KOPT-K1 (cell line): ENCODE measurements around the gene CALCOCO1.

Source experiments
- H3K27ac ChIP-seq: fragments of 200-600 bp; sonication (generic); 2 replicates; pipeline ENCODE4 v1.5.1; 2016; ENCODE audit warnings: antibody characterized with exemption, mild to moderate bottlenecking, low read depth, low read length; ENCODE audit not compliant: poor library complexity, severe bottlenecking
- H3K36me3 ChIP-seq: fragments of 200-600 bp; sonication (generic); 2 replicates; pipeline ENCODE4 v1.5.1; 2017; ENCODE audit warnings: antibody characterized with exemption, mild to moderate bottlenecking, low read length, moderate library complexity; ENCODE audit not compliant: insufficient read depth
- H3K9me3 ChIP-seq: fragments of 200-600 bp; sonication (generic); 2 replicates; pipeline ENCODE4 v1.5.1; 2017; ENCODE audit warnings: antibody characterized with exemption, low read length, mild to moderate bottlenecking; ENCODE audit not compliant: insufficient read depth, poor library complexity, severe bottlenecking

The CALCOCO1 gene

DNA sequence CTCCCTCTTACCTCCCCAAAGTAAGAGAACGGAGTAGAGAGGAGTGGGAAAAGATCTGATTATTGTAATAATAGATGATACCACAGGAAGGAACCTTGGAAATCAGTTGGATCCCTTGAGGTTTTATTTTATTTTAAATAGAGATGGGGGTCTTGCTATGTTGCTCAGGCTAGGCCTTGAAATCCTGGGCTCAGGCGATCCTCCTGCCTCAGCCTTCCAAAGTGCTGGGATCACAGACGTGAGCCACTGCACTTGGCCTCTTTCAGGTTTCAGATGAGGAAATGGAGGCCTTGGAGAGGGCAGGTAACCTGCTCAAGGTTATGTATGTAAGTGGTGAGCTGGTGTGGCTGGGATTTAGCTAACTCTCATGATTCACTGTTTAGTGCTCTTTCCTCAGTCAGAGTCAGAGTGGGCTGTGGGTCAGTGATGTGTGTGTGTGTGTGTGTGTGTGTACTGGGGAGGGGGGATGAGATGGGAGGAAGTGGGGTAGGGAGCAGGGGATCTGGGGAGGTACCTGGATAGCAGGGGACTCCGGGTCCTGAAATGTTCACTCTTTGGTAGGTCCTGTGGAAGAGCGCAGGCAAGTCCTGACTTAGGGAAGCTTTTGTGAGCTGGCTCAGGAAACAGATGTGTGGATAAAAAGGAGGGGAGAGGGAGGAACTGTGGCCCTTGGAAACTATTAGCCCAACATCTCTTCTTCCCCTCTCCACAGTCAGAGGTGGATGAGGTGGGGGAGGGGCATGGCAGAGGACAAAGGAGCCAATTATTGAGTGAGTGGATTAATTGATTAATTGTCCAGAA is 29.2 kb upstream of the CALCOCO1 start:
- Histone ChIP-seq H3K27ac (no peak overlapping the region), H3K36me3 (no peaks in the 10 kb centered on the region), H3K9me3 (no peaks in the 10 kb centered on the region)

DNA sequence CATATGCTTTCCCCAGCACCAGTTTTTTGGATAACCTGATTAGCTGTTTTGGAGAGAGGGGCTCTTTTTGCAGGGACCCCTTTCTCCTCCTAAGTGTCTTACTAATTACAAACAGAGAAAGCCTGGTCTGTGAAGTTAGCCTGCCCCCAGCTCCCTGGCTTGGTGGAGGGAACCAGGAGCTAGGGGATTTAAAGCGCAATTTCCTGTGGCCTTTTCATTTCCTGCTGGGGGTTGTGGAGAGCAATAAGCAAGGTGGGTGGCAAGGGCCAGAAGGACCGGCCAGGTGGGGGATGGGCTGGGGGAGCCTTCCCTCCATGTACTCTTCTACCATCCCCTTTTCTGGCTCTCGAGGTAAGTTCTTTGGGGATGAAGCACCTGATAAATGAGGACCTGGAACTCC is 28.6 kb upstream of the CALCOCO1 start:
- Histone ChIP-seq H3K9me3 (no peaks in the 10 kb centered on the region), H3K36me3 (no peaks in the 10 kb centered on the region), H3K27ac (no peak overlapping the region)

DNA sequence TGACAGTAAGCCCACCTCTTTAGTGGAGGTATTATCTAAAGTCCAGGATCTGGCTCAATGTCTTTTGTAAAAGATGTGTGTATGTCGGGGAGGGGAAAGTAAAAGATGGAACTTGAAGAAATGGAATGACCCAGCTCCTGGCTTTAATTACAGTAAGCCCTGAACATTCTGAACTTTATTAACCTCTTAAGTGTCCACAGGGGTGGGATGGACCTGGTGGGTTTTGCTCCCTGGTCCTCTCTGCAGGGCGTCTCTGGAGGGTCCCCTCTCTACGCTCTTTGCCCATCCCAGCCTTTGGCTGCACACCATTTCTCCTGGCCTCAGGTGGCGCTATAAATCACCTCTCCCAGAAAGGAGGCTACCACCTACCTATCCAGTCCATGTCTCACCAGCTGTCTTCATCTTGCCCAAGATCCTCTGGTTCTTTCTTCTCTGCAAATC is 28.2 kb upstream of the CALCOCO1 start:
- Histone ChIP-seq H3K9me3 (no peaks in the 10 kb centered on the region), H3K36me3 (no peaks in the 10 kb centered on the region), H3K27ac (no peak overlapping the region)

DNA sequence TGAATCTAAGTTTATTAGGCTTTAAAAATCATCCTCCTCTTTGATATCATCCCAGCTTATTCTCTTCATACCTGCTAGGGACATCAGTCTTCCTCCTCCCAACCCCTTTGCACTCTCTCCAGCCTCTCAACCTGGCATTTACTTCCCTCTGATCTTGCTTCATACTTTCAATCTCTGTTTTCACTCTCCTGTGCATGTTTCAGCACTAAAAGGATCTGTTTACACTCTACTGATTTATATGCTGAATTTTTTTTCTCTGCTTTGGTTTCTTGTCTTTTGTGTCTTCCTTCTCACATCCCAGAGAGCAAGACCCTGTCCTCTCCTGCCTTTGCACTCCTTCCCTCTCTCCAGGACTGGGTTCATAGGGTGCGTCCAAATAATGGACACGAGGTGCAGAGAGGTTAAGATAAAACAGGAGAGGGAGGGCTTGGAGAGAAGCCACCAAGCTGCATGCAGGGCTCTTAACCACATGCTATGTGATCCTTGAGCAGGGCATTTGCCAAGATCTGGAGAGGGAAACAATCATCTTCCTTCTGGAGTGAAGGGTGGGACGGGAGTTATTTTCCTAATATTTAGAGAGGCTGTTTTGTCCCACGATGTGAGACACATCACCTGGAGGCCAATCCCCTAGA is 27.5 kb upstream of the CALCOCO1 start:
- H3K36me3 ChIP-seq, result no peaks in the 10 kb centered on the region
- H3K27ac ChIP-seq, result no peak overlapping the region
- H3K9me3 ChIP-seq, result no peaks in the 10 kb centered on the region

DNA sequence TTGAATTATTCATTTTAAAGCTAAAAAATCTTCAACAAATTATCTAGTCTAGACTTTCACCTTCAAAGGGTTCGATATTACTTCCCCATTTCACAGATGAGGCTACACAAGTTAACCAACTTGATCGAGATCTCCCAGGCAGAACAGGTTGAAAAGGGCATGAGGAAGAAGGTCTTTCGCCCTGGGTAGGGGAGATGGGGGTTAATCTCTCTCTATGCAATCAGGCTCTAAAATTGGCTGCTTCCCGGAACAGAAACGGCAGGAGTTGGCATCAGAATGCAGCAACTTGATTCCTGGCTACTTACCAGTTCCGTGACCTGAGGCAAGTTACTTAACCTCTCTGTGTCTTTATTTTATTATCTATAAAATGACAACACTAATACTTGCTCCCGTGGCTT is 26.9 kb upstream of the CALCOCO1 start:
- Histone ChIP-seq H3K27ac (no peak overlapping the region), H3K9me3 (no peaks in the 10 kb centered on the region), H3K36me3 (no peaks in the 10 kb centered on the region)

DNA sequence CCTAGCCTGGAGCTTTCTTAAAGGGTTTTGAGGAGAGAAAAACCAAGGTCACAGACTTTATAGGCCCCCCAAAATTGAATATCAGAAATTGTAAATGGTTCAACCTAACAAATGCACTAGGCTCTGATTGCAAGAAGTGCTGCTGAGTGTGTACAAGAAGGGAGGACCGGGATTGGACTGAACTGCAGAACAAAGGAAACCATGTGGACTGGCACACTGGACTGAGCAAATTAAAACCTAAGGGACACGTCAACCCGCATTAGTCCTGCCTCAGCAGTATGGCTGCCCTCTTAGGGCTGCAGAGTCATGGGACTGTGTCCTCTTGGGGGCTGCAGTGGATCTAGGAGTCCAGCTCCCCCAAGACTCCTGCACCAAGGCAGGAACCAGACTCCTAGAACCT is 25.4 kb upstream of the CALCOCO1 start:
- Histone ChIP-seq H3K27ac (no peak overlapping the region), H3K9me3 (no peaks in the 10 kb centered on the region), H3K36me3 (no peaks in the 10 kb centered on the region)

DNA sequence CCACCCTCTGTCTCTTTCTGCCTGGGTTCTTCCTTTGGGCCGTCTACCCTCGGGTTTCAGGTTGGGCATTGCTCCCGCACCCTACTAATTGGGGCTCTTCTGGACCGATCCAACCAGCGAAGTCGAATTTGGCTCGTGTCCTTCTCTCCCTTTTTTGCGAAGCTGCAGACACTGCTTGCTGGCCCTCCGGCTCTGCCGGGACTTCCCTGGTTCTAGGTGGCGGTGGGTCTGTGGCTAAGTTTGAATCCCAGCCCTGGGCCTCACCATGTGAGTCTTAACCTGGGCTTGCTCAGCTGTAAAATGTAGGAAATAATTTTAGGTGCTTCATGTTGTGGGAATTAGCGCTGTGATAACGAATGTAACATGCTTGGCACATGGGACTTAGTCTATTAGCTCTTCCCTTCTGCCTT is 24.9 kb upstream of the CALCOCO1 start:
- H3K36me3 ChIP-seq, result no peaks in the 10 kb centered on the region
- no peak overlapping the region for H3K27ac ChIP-seq
- no peaks in the 10 kb centered on the region for H3K9me3 ChIP-seq

DNA sequence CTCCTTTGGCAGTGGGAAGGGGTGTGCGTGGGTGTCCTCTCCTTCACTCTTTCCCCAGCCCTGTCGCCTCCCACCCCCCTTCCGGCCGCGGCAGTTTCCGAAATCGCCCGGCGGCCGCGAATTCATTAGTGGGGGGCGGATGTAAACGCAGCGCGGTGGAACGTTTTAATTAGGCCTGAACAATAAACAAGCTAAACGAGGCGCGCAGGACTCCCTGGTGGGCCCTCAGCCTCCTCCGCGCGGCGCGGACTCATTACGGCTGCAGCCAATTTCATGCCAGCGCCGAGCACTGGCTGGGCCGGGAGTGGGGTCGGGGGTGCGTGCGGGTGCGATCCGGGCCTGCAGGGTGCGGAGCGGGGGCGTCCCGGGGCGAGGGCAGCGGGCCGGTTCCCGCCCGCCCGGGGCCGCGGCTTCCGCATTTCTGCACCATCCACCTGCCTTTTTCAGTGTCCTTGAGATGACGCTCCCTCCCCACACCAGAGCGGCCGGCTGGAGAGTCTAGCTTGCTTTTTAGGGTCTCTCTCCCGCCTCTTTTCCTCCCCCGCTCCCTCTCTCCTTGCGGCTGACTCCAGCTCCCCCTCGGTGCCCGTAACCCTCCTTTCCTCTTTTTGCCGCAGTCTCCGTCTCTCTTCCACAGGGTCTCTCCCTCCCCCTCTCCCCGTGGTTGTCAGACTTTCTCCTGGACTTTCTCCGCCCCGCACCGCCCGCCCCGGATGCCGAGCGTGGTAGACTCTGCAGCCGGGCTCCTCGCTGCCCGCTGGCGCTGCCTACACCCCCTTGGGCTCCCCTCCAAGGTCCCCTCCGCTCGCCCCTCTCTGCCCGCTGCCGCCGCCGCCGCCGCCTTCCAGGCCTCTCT is 24.3 kb upstream of the CALCOCO1 start, which contains the start of gene CISTR:
Gene CISTR, minus strand, starts transcription at position 644 of the 856 bp plus-strand sequence.
- Histone ChIP-seq H3K36me3 (no peaks in the 10 kb centered on the region), H3K9me3 (no peaks in the 10 kb centered on the region)

DNA sequence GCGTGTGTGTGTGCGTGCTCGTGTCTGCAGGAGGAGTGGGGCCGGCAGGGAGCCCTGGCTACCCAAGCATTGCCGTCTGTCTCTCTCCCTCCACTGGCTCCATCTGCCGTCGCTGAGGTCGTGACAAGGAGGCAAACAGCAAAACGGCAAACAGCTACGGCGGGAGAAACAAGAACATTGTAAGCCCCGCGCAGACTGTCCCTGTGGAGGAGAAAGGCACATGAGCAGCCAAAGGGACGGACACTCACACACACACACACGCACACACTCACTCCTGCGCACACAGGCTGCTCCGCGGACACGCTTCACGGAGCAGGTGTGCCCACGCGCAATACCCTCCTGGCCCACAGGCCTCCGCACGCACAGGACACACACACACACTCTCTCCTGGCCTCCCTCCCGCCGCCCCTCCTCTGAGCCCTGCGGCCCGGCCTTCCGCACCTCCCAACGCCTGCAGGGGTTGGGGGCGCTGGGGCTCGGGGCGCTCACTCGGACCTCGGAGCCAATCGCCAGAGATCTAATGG is 23.6 kb upstream of the CALCOCO1 start:
- H3K27ac ChIP-seq, result no peak overlapping the region
- H3K36me3 ChIP-seq, result no peaks in the 10 kb centered on the region
- H3K9me3 ChIP-seq, result no peaks in the 10 kb centered on the region

More for the DNA sequence above, 24.3 kb upstream of the CALCOCO1 start, which contains the start of gene CISTR:
- H3K27ac ChIP-seq, result no peak within 1 kb of the TSS

DNA sequence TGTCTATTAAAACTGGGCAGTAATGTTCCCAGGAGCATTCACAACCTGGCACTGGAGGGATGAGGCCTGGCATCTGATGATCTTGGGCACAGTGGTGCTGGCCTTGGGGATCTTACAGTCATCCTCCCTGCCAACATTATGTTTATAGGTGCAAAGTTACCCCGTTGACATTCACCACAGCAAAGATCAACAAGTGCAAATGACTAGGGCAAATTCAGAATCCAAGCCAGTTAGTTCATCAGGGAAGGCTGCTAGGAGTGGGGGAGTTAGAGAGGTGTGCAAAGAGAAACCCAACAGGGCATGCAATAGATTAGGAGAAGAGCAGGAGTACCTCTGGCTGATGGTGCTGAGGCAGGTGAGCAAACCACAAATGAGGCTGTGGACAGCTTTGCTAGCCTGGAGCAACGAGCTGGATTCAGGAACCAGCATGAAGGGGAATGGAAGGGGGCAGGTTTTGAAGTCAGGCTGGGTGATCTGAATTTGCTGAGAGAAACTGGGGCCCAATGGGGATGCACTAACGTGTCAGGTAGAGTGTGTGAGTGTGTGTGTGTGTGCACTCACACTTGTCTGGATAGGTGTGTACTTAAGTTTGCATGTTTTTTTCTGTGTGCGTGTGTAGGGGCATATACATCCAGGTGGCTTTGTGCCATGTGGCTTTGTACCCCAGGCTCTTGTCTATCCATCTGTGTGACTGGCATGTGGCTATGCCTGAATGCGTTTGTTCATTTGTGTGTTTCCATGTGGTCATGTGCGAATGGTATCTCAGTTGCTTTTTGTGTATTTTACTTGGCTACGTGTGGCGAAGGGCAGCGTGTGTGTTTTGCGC is 22.9 kb upstream of the CALCOCO1 start:
- Histone ChIP-seq H3K36me3 (no peaks in the 10 kb centered on the region), H3K27ac (no peak overlapping the region), H3K9me3 (no peaks in the 10 kb centered on the region)

DNA sequence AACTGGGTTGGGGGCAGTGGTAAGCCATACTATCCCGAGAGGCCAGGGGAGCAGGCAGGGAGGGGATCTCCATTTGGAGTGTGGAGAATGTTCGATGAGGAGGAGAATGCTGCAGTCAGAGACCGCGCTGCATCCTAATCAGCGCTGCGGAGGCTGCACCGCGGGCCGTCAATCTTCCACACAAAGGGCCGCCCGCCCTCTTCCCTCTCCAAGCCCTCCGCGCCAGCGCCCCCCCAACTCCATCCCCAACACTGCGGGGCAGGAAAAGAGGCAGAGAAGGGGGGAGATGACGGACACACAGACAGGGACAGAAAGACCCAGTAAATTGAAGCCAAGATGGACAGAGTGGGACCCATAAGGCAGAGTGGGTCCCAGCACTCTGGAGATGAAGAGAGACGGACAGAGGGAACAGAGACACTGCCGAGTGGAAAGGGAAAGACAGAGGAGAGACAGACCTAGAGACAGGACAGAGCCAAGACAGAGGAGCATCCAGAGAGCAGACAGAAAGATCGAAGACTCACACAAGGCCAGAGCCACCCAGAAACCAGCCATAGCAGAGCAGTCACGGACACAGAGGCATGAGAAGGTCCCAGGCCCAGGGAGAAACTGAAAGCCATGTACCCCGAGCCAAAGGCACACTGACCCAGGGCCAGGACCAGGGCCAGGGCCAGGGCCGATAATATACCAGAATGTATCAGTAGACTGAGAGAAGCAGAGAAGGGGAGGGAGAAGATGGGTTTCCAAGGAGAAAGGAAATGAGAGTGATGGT is 21.0 kb upstream of the CALCOCO1 start:
- Histone ChIP-seq H3K27ac (no peak overlapping the region), H3K36me3 (no peaks in the 10 kb centered on the region)

DNA sequence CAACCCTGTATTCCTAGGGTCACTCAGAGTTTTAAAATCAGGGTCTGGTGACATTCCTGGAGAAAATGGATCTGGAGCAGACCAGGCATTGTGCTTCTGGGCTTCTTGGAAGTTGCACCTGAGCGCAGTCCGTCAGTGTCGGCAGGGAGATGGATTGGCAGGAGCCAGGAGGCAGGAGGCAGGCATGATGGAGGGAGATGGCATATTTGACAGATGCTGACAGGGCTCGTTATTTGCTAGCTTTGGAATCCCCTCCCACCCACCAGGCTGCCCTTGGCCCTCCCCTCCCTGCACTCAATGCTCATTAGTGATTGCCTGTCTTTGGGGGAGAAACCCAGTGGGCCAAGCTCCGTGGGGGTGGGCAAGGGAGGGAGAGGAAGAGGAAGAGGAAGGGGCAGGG is 19.8 kb upstream of the CALCOCO1 start:
- Histone ChIP-seq H3K36me3 (no peaks in the 10 kb centered on the region), H3K27ac (no peak overlapping the region), H3K9me3 (no peaks in the 10 kb centered on the region)

More for the DNA sequence above, 21.0 kb upstream of the CALCOCO1 start:
- no peaks in the 10 kb centered on the region for H3K9me3 ChIP-seq

DNA sequence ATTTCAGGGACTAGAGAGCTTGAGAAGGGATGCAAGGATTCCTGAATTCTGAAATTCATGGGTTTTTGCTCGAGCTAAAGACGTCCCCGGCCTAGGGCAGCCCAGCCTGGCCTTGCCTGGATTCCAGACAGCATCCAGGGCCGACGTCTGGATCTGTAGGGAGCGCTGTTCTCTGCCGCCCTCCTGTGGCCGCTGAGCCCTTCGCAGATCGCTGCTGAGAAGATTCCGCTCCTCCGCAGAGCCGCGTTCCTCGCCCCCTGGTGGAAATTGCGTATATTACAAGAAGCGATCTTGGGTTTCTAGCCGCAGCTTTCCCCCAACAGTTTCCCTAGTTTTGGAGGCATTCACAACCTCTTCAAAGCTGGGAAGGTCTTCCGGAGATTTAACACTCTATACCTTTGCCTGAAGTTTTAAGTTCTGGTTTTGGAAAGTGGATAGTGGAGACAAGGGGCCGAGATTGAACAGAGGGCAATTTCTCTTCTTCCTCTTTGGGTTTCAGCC is 19.4 kb upstream of the CALCOCO1 start:
- Histone ChIP-seq H3K27ac (no peak overlapping the region), H3K36me3 (no peaks in the 10 kb centered on the region), H3K9me3 (no peaks in the 10 kb centered on the region)
